Lung (tissue), 12 donors: ENCODE measurements around the gene ACSF2. TPM values are rescaled to one million over a fixed set of nuclear protein-coding genes. Genes with fewer than 3 reads are reported as not detected.
A peak's percentile ranks its signal among the peaks of the same experiment; 100 is the strongest.

ENCODE experiments used
- ATAC-seq: fragments of 200-7000 bp; cut with Tn5 transposase; one replicate; pipeline ENCODE4 v1.9.1; 2020; ENCODE audit warnings: moderate number of reproducible peaks; ENCODE audit not compliant: insufficient read depth, low FRiP score
- DNase-seq, 3 donors: peaks; one replicate each; pipeline ENCODE4 v3.0.0-alpha.2; 2013 to 2017
- H3K27ac ChIP-seq, 2 donors: one replicate each; pipeline ENCODE4 v1.5.1; 2013; ENCODE audit warnings: mild to moderate bottlenecking in 2 of 2, moderate library complexity in 2 of 2, control low read depth in 1 of 2, inconsistent platforms in 1 of 2, low read depth in 1 of 2, low read length in 1 of 2
- H3K27me3 ChIP-seq, 3 donors: one replicate each; pipeline ENCODE4 v1.5.1; 2013; ENCODE audit warnings: low read length in 2 of 3; ENCODE audit not compliant: control insufficient read depth in 3 of 3, insufficient read depth in 3 of 3
- H3K36me3 ChIP-seq, 4 donors: one replicate each; pipeline ENCODE4 v1.5.1; 2013; ENCODE audit warnings: low read length in 4 of 4, mild to moderate bottlenecking in 1 of 4, moderate library complexity in 1 of 4; ENCODE audit not compliant: control insufficient read depth in 4 of 4, insufficient read depth in 4 of 4
- H3K4me1 ChIP-seq, 5 donors: one replicate each; pipeline ENCODE4 v1.5.1; 2013; ENCODE audit warnings: low read length in 5 of 5, mild to moderate bottlenecking in 2 of 5, moderate library complexity in 1 of 5; ENCODE audit not compliant: control insufficient read depth in 5 of 5, insufficient read depth in 5 of 5
- H3K4me3 ChIP-seq: one replicate; pipeline ENCODE4 v1.5.1; 2013; ENCODE audit warnings: mild to moderate bottlenecking, control low read depth, moderate library complexity
- H3K9ac ChIP-seq, 2 donors: one replicate each; pipeline ENCODE4 v1.5.1; 2013; ENCODE audit warnings: low read length in 2 of 2, control low read depth in 1 of 2; ENCODE audit not compliant: insufficient read depth in 1 of 2
- H3K9me3 ChIP-seq, 4 donors: one replicate each; pipeline ENCODE4 v1.5.1; 2013; ENCODE audit warnings: low read length in 3 of 4, mild to moderate bottlenecking in 1 of 4, moderate library complexity in 1 of 4; ENCODE audit not compliant: control insufficient read depth in 4 of 4, insufficient read depth in 3 of 4
- CTCF ChIP-seq: IDR thresholded peaks from 2 replicates; pipeline ENCODE4 v1.5.1; 2012; ENCODE audit warnings: mild to moderate bottlenecking; ENCODE audit errors: control extremely low read depth, extremely low read depth
- WGBS, 2 donors: extraction: QIAGEN DNeasy Blood & Tissue Kit; methylation state at CpG; one replicate each; pipeline ENCODE4 v1.1.7; 2013; 5-methylcytosine and 5-hydroxymethylcytosine counted together
- polyA plus RNA-seq, 2 donors: library from polyadenylated mRNA; stranded (reverse); fragments of 200-250 nt; gene quantifications; one replicate each; pipeline ENCODE4 v1.2.1, GENCODE V29; 2013
- total RNA-seq, 2 donors: library from RNA; depleted of rRNA in 1 of 2; stranded (reverse); fragments of >200 nt in 1 of 2; gene quantifications; one replicate each; pipeline ENCODE4 v1.2.1, GENCODE V29; 2014 to 2021
- donor health status: control.
- donor health status: control.
- donor health status: Bipolar disorder and iron deficiency.
- donor health status: healthy.
- donor health status: DM: yes; HTN: yes; CAD: no.

The ACSF2 gene
- total and polyA plus RNA-seq, 4 donors, result 23.5 to 79.2 (median 70.9) TPM

GRCh38 chr17:50517504-50518383 is 91.7 kb downstream of the ACSF2 start:
- Histone ChIP-seq H3K9ac (no peak overlapping the region), H3K4me3 (no peak overlapping the region), H3K36me3 (peaks cover 0 to 2% (median 0%) of the 10 kb centered on the region in 4 donors), H3K27me3 (no peaks in the 10 kb centered on the region), H3K4me1 (peaks cover 0 to 12% (median 5%) of the 10 kb centered on the region in 5 donors), H3K27ac (no peak overlapping the region), H3K9me3 (no peaks in the 10 kb centered on the region)
- no peak for TF ChIP-seq CTCF
- WGBS, 2 donors, result 75 to 78% methylated on average over 8 of the region's 8 CpGs
- ATAC-seq, result no peak
- no peak for DNase-seq

GRCh38 chr17:50518384-50519023 is 92.5 kb downstream of the ACSF2 start:
- 80 to 83% methylated on average over 13 of the region's 13 CpGs for WGBS, 2 donors
- no peak overlapping the region for H3K27ac ChIP-seq
- TF ChIP-seq CTCF, result no peak
- DNase-seq (peak; percentile 18 to 59 (median 49)), ATAC-seq (no peak)
- H3K9me3 ChIP-seq, result no peaks in the 10 kb centered on the region
- H3K4me3 ChIP-seq, result no peak overlapping the region
- H3K36me3 ChIP-seq, result peaks cover 0 to 2% (median 0%) of the 10 kb centered on the region in 4 donors
- no peak overlapping the region for H3K9ac ChIP-seq
- H3K4me1 ChIP-seq, result peaks cover 0 to 12% (median 5%) of the 10 kb centered on the region in 5 donors
- H3K27me3 ChIP-seq, result no peaks in the 10 kb centered on the region

GRCh38 chr17:50519141-50519834 is 93.3 kb downstream of the ACSF2 start:
- no peak for TF ChIP-seq CTCF
- Histone ChIP-seq H3K9me3 (no peaks in the 10 kb centered on the region), H3K4me3 (no peak overlapping the region), H3K27me3 (no peaks in the 10 kb centered on the region), H3K27ac (no peak overlapping the region), H3K4me1 (peaks cover 0 to 12% (median 5%) of the 10 kb centered on the region in 5 donors), H3K9ac (no peak overlapping the region), H3K36me3 (peaks cover 0 to 2% (median 0%) of the 10 kb centered on the region in 4 donors)
- WGBS, 2 donors, result 80 to 86% methylated on average over 7 to 8 of the region's 8 CpGs
- DNase-seq, result no peak
- no peak for ATAC-seq
